Glomerular visceral epithelial cell (primary cell): ENCODE data around the gene RLIM.
"Not testable (repeated sequence)": the region's sequence is repeated elsewhere in the genome, so short reads cannot be mapped to it uniquely, and the experiment has no call there.

Experiments used
- DNase-seq: peaks from one replicate; pipeline ENCODE4 v3.0.0-alpha.2; 2016; ENCODE audit errors: extremely low spot score

RLIM gene, protein sequence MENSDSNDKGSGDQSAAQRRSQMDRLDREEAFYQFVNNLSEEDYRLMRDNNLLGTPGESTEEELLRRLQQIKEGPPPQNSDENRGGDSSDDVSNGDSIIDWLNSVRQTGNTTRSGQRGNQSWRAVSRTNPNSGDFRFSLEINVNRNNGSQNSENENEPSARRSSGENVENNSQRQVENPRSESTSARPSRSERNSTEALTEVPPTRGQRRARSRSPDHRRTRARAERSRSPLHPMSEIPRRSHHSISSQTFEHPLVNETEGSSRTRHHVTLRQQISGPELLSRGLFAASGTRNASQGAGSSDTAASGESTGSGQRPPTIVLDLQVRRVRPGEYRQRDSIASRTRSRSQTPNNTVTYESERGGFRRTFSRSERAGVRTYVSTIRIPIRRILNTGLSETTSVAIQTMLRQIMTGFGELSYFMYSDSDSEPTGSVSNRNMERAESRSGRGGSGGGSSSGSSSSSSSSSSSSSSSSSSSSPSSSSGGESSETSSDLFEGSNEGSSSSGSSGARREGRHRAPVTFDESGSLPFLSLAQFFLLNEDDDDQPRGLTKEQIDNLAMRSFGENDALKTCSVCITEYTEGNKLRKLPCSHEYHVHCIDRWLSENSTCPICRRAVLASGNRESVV

DNA sequence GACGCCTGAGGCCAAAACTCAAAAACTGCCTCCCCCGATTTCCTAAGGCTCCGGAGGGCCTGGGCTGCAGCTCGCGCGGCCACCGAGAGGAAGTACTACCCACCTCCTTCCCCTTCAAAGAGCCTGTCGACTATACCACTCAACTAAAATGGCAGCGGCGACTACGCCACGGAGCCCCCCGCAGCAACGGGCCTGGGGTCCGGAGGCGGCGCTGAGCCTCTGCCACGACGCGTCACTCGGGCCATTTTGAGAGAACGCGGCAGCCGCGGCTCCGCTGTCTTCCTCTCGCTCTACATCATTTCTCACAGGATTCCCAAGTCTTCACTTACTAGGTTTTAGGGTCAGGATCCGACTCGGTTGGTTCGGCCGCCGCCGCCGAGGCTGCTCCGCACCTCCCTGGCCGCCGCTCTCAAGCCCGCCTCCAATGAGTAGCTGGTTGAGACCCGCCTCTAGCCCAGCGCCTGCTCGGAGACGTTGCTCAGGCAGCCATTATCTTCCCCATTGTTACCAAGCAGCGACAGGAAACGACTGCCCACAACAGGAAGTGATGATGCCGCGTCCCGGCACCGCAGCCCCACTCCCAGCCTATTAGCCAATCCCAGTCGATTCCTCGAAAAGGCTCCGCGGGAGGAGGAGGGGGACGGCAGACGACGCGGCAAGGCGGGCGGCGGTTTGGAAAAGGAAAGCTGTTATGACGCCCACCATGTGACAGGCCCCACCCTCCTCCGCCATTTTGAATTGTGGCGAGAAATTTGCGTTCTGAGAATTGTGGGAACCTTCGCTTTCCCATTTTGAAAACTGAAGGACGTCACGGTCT lies at the start of gene RLIM:
Gene RLIM, minus strand, starts transcription at position 532 of the 817 bp plus-strand sequence. CDS start 18,647 bp downstream, outside the sequence.
- DNase-seq: peak; percentile 95

DNA sequence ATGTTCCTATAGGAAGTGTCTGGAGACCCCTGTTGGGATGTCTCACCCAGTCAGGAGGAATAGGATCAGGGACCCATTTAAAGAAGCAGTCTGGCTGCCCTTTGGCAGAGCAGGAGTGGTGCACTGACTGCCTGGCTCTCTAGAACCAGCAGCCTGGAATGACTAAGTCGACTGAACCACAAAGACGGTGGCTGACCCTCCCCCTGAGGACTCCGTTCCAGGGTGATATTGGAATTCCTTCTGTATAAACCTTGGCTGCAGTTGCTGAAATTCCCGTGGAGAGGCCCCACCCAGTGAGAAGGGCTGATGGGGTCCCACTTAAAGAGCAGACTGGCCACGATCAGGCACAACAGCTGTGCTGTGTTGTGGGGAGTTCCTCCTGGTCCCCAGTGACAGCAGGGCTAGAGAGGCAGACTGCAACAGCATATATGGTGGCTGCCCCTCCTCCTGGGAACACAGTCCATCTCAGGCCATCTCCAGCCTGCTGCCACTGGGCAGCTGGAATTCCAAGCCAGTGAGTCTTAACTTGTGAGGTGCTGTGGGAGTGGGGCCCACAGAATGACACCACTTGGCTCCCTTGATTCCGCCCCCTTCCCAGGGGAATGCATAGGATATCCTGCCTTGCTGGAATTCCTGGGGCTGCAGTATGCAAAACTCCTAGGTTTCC lies 41.8 kb upstream of the RLIM start:
- DNase-seq: peak; percentile 72

- DNase-seq: not testable (repeated sequence)
Observed at GRCh38 chrX:74654953-74655352, 40.5 kb upstream of the RLIM start.

DNA sequence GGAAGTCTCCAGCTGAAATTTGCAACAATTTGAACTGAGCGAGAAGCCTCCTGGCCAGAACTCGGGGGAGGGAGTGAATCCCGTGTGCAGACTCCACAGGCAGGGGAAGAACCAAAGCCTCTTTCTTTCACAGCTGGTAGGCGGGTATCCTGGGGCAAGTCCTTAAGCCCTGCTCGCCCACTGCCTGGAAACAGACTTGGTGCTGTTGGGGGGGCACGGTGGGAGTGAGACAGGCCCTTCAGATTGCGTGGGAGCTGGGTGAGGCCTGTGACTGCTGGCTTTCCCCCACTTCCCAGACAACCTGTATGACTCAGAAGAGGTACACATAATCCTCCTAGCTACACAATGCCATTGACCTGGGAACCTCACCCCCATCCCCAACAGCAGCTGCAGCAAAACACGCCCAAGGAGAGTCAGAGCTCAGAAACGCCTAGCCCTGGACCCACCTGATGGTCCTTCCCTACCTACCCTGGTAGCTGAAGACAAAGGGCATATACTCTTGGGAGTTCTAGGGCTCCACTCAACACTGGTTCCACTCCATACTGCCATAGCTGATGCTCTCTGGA lies 22.4 kb upstream of the RLIM start:
- no peak for DNase-seq

DNA sequence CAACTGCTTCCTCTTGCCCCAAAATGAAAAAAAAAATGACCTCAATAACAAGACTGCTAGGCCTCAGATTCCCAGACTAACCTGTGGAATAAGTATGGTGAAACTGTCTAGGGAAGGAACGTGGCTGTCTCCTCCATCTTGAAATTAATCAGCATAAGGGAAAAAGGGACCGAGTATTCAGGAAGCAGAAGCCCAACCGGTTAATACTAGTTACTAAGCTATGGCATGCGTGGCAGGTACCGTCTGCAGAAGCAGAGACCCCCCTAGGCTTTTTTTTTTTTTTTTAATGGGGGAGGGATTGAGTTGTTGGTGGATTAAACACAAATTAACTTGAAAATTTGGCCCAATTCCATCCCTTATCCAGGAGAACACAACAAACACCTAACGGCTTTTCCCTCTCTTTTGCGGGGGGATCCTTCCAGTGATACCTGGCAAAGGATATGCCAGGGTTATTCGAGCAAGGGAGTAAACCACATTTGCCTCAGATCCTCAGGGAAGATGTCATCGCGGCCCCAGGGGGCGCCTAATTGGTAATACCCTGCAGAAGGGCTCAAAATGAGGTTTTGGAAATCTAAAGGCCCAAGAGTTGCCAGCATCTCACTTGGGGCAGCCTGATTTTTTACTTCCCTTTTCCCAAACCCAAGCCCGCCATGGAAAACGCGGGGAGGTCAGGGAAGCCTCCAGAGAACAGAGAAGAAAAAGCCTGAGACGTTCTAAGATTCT lies 893 bp downstream of the RLIM start:
- peak; percentile 32 for DNase-seq

- DNase-seq: no peak
Observed at GRCh38 chrX:74606799-74607198, 7.6 kb downstream of the RLIM start.

DNA sequence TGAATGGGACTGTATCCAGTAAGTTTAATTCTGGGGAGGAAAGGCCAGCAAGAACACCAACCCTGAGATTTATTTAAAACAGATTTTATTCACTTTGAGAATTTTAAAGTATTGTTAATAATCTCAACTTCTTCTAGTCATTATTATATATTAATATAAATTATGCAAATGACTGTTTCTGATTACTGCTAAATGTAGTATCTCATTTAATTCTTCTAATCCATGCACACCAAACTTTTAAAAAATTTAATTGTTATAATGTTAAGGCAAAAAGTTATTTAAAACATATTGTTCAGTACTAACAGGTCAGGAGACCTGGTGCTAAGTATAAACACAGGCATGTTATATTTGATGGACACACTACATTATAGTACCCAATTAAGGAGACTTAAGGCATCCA lies 8.1 kb downstream of the RLIM start:
- no peak for DNase-seq

- no peak for DNase-seq
Observed at GRCh38 chrX:74603040-74603439, 11.4 kb downstream of the RLIM start.

- DNase-seq: no peak
Observed at GRCh38 chrX:74602142-74602541, 12.3 kb downstream of the RLIM start.

DNA sequence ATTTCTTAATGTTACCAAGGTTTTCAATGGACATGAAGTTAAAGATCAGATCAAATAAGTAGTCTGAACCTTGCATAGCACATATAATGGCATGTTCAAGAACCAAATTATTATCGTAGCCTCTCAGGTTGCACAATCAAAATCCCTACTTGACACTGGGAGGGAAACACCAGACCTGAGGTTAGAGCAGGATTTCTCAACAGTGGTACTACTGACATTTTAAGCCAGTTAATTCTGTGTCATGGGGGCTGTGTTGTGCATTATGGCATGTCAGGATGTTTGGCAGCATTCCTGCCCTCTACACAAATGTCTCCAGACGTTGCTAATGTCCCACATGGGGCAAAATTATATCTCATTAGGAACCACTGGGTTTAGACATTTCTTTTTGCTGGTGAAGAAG lies 20.8 kb downstream of the RLIM start:
- no peak for DNase-seq

GRCh38 chrX:74585766-74586165 lies 28.7 kb downstream of the RLIM start:
- DNase-seq: no peak

GRCh38 chrX:74579597-74580198 lies 34.7 kb downstream of the RLIM start:
- DNase-seq: no peak

DNA sequence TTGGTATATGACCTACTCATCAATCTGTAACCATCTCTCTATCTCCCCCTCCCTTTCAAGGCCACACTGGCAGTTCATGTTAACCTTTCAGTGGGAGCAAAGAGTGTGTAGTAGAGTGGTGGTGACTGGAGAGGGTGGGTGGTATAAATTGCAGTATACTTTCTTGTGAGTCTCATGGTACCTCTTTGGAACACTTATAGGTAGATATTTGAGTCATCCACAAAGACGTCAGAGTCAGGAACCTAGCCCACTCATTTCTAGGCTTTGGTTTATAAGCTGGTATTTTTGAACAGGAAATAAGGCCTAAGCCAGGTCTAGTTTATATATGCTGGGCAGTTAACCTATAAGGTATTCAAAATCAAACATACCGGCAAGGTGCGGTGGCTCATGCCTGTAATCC lies 36.3 kb downstream of the RLIM start:
- DNase-seq: no peak

- DNase-seq: no peak
Observed at GRCh38 chrX:74557378-74557777, 57.0 kb downstream of the RLIM start.

DNA sequence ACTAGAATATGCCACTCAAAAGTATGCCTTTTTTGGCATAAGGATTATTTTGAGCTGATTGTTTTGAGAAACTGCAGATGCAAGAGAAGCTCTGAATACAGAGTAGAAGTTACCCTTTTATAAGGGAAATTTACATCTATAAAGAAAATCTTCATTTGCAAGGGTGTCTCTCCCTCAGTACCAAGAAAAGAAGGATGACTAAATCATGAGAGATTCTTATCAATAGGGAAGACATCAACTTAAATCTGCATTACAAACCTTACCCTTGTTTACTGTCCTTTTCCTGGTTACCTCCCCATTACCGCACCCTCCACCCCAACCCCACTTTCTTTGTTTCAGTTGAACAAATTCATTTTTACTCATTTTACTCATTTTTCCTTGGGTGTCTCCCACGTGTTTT lies 62.5 kb downstream of the RLIM start:
- DNase-seq: no peak

DNA sequence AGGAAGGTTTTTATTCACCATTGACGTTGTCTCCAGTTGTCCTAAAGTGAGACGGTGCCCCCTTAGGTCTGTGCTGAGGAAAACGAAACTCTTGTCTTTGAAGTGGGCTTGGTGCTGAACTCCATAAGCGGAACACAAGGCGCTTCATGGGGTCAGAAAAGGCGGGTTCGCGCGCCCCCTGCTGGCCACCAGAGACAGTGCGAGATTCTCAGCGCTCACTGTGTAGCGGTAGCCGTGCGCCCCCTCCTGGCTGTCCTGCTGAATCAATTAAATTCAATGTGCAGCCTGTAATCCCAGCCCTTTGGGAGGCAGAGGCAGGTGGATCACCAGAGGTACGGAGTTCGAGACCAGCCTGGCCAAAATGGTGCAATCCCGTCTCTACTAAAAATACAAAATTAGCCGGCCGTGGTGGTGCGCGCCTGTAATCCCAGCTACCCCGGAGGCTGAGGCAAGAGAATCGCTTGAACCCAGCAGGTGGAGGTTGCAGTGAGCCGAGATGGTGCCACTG lies 64.1 kb downstream of the RLIM start:
- DNase-seq: peak; percentile 76

- no peak for DNase-seq
Observed at GRCh38 chrX:74546984-74547383, 67.4 kb downstream of the RLIM start.

- DNase-seq: no peak
Observed at GRCh38 chrX:74545880-74546523, 68.4 kb downstream of the RLIM start.

GRCh38 chrX:74540635-74541249 lies 73.7 kb downstream of the RLIM start:
- DNase-seq: no peak
